T-helper 2 cell treated with Interferon-gamma antibody and Interleukin-4, amounts not matched to agents 5 μg/mL and 100 μg/mL, for 36 hours (primary cell): ENCODE measurements around the gene KCNN2.

ENCODE experiments used
- DNase-seq: peaks from one replicate; pipeline ENCODE4 v3.0.0; 2021; ENCODE audit warnings: low spot score
- H3K27ac Mint-ChIP-seq: one replicate; pipeline ENCODE4 v1.8.0; 2021; ENCODE audit warnings: mild to moderate bottlenecking, mixed read lengths
- H3K27me3 Mint-ChIP-seq: one replicate; pipeline ENCODE4 v1.8.0; 2021; ENCODE audit warnings: low read depth, mixed read lengths
- H3K36me3 Mint-ChIP-seq: one replicate; pipeline ENCODE4 v1.8.0; 2021; ENCODE audit warnings: low read depth, mixed read lengths
- H3K4me1 Mint-ChIP-seq: one replicate; pipeline ENCODE4 v1.8.0; 2021; ENCODE audit warnings: low read depth, mixed read lengths
- H3K4me3 Mint-ChIP-seq: one replicate; pipeline ENCODE4 v1.8.0; 2022; ENCODE audit warnings: mild to moderate bottlenecking, moderate library complexity, mixed read lengths
- H3K9me3 Mint-ChIP-seq: one replicate; pipeline ENCODE4 v1.8.0; 2021; ENCODE audit warnings: mixed read lengths

Gene KCNN2

DNA sequence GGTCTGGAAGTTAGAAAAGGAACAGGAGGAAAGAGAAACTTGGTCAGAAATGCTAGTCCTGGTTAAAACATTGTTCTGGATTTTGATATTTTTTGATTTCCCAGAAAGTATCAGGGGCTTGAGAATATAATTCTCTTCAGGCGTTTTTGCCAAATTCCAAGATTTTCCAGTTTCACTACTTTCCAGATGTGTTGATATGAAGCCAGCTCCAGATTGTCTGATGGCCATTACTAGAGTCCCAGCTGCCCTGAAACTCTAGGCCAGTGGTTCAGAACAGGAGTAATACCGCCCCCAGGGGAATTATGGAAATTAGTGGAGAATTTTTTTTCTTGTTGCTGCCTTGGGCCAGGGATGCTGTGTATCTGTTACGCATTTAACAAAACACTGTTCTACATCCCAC is 88.6 kb downstream of the KCNN2 start:
- Mint-ChIP-seq H3K4me3 (no peak overlapping the region), H3K36me3 (no peaks in the 10 kb centered on the region), H3K4me1 (no peaks in the 10 kb centered on the region), H3K27ac (no peak overlapping the region), H3K27me3 (no peaks in the 10 kb centered on the region), H3K9me3 (no peaks in the 10 kb centered on the region)
- DNase-seq, result no peak

DNA sequence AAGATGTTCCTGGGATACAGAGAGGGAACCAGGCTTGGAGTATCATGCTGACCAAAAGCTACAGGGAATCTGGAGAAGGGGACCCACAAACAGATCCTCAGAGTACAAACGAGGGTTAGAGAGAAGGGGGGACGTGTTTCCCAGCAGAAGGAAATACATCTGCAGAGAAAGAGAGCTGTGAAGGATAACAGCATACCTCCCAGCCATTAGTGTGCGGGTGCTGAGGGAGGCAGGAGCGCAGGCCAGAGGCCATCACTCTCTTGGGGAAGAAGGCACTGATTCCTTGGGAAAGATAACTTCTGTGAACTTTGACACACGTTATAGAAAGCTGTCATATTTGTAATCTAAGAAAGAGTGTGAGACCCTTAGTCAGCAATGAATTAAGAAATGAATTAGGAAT is 96.9 kb downstream of the KCNN2 start:
- no peaks in the 10 kb centered on the region for H3K4me1 Mint-ChIP-seq
- no peaks in the 10 kb centered on the region for H3K27me3 Mint-ChIP-seq
- H3K27ac Mint-ChIP-seq, result no peak overlapping the region
- no peak overlapping the region for H3K4me3 Mint-ChIP-seq
- DNase-seq, result no peak
- no peaks in the 10 kb centered on the region for H3K9me3 Mint-ChIP-seq
- H3K36me3 Mint-ChIP-seq, result no peaks in the 10 kb centered on the region

DNA sequence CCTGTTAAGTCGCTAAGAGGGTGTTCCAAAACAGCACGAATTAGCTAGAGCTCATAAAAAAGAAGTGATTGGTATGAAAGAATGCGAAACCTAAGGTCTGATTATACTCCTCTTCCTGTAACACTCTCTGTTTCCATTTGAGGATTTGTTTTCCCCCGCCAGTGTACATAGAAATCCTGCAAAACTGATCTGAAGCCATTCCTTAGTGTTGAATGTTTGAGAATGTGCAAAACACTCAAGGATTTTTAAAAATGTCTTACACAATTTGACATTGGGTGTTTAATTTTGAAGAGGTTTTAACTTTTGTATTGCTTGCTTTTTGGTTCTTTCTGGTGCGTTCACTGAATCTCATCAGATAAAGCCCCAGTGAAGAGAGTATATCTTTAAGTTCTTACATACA is 105.3 kb downstream of the KCNN2 start:
- Mint-ChIP-seq H3K4me1 (no peaks in the 10 kb centered on the region), H3K27me3 (no peaks in the 10 kb centered on the region), H3K9me3 (no peaks in the 10 kb centered on the region), H3K36me3 (no peaks in the 10 kb centered on the region), H3K27ac (no peak overlapping the region), H3K4me3 (no peak overlapping the region)
- DNase-seq, result no peak

- no peaks in the 10 kb centered on the region for H3K4me1 Mint-ChIP-seq
- no peak for DNase-seq
- no peak overlapping the region for H3K27ac Mint-ChIP-seq
- H3K9me3 Mint-ChIP-seq, result no peaks in the 10 kb centered on the region
- no peak overlapping the region for H3K4me3 Mint-ChIP-seq
- H3K36me3 Mint-ChIP-seq, result no peaks in the 10 kb centered on the region
- H3K27me3 Mint-ChIP-seq, result no peaks in the 10 kb centered on the region
Observed at GRCh38 chr5:114467729-114468128, 105.9 kb downstream of the KCNN2 start.

DNA sequence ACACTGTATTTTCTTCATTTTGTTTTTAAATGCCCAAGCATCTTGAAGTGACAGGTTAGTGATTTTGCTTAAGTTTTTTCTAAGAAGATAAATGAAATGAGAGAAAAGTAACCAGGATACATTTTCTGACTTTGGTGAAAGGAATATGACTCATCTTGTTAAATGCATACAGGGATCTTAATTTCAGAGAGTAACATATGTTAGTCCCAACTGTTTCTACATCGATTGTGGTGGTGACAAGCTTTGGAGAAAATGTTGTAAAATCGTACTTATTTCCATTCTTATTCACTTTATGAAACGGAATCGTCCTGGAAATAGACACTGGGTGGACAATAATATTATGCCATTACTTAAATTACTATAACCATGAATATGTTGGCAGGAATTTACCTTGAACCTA is 107.5 kb downstream of the KCNN2 start:
- Mint-ChIP-seq H3K4me3 (no peak overlapping the region), H3K36me3 (no peaks in the 10 kb centered on the region), H3K27me3 (no peaks in the 10 kb centered on the region), H3K27ac (no peak overlapping the region), H3K9me3 (no peaks in the 10 kb centered on the region), H3K4me1 (no peaks in the 10 kb centered on the region)
- no peak for DNase-seq

DNA sequence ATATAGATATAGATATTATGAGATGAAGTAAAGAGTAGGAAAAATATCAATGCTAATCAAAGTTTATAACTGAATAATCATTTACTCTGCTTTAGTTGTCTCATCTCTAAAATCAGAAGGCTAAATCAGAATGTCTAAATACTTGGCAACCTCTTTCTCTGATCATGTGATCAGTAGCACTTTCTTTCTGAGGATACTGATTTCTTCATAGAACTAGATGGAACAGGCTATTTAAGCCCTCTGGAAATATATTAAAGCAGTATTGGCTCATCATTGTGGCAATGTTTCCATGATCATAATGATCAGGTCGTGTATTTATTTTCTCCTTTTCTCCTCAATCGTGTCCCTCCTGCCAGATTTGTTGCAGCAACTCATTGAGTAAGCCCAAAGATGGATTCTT is 109.7 kb downstream of the KCNN2 start:
- Mint-ChIP-seq H3K27ac (no peak overlapping the region), H3K9me3 (no peaks in the 10 kb centered on the region)

DNA sequence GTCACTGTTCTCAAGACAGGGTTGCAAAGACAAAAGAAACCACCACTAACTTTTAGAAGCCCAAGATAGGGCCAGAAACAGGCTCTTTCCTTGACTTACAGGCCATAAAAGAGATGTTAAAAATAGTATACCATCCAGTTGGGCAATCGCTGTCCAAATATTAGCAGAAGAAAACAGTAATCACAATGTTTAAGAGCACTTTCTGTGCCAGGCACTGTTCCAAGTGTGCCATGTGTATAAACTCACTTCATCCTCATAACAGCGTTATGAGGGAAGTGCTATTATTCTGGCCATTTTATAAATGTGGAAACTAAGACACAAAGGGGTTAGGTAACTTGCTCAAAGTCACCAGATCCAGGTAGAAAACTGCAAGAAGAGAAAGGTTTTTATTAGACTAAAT is 111.7 kb downstream of the KCNN2 start:
- H3K27me3 Mint-ChIP-seq, result no peaks in the 10 kb centered on the region
- no peaks in the 10 kb centered on the region for H3K9me3 Mint-ChIP-seq
- H3K4me1 Mint-ChIP-seq, result no peaks in the 10 kb centered on the region
- no peaks in the 10 kb centered on the region for H3K36me3 Mint-ChIP-seq
- DNase-seq, result no peak
- no peak overlapping the region for H3K4me3 Mint-ChIP-seq
- no peak overlapping the region for H3K27ac Mint-ChIP-seq

More for the DNA sequence above, 109.7 kb downstream of the KCNN2 start:
- Mint-ChIP-seq H3K27me3 (no peaks in the 10 kb centered on the region), H3K4me3 (no peak overlapping the region), H3K4me1 (no peaks in the 10 kb centered on the region), H3K36me3 (no peaks in the 10 kb centered on the region)
- DNase-seq, result no peak

DNA sequence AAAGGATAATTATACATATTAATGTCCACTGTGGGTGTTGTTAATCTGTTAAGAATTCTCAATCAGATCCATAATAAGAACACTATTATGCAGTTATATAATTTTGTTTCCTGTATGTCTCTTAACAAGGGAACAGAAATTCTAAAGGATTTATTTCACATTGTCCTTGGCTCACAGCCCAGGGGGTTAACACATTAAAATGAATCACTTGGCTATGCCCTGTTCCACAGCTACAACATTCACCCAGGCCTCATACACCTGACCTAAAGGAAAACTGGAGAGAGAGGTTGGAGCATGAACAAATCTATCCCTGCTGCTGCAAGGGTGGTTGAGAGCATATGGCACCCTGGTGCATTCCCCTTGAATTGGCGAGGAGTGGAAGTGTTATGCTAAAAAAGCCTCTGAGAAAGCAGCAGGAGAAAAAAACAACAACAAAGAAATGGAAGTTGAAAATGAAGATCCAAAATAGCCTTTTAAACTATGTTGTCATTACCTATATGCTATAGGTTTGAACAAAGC is 116.0 kb downstream of the KCNN2 start:
- Mint-ChIP-seq H3K36me3 (no peaks in the 10 kb centered on the region), H3K4me3 (no peak overlapping the region), H3K9me3 (peaks cover 6% of the 10 kb centered on the region), H3K27ac (no peak overlapping the region), H3K27me3 (no peaks in the 10 kb centered on the region), H3K4me1 (no peaks in the 10 kb centered on the region)
- DNase-seq, result no peak

DNA sequence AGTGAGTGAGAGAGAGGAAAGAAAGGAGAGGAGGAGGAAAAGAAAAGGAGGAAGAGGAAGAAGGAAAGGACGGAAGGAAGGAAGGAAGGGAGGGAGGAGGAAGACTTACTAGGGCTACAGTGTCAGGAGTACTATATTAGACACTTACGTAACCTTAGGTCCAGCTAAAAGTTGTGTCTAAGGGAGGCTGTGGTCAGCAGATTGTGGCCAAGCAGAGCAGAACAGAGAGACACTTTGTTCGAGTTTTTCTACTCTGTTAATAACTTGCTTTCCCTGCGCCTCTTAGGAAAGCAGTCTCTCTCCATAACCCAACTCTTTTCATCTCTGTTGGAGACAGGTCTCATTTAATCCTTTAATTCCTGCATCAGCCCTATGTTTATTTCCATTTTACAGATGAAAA is 138.9 kb downstream of the KCNN2 start:
- Mint-ChIP-seq H3K36me3 (no peaks in the 10 kb centered on the region), H3K4me3 (no peak overlapping the region), H3K9me3 (no peaks in the 10 kb centered on the region), H3K4me1 (no peaks in the 10 kb centered on the region), H3K27me3 (no peaks in the 10 kb centered on the region), H3K27ac (no peak overlapping the region)
- no peak for DNase-seq

- Mint-ChIP-seq H3K4me3 (no peak overlapping the region), H3K9me3 (no peaks in the 10 kb centered on the region), H3K27me3 (no peaks in the 10 kb centered on the region), H3K36me3 (no peaks in the 10 kb centered on the region), H3K4me1 (no peaks in the 10 kb centered on the region), H3K27ac (no peak overlapping the region)
- no peak for DNase-seq
Observed at GRCh38 chr5:114504560-114504959, 142.7 kb downstream of the KCNN2 start.

GRCh38 chr5:114524221-114524620 is 162.4 kb downstream of the KCNN2 start:
- no peaks in the 10 kb centered on the region for H3K4me1 Mint-ChIP-seq
- H3K4me3 Mint-ChIP-seq, result no peak overlapping the region
- no peaks in the 10 kb centered on the region for H3K27me3 Mint-ChIP-seq
- no peak for DNase-seq
- H3K36me3 Mint-ChIP-seq, result no peaks in the 10 kb centered on the region
- H3K9me3 Mint-ChIP-seq, result peaks cover 11% of the 10 kb centered on the region
- H3K27ac Mint-ChIP-seq, result no peak overlapping the region

- Mint-ChIP-seq H3K27ac (no peak overlapping the region), H3K36me3 (no peaks in the 10 kb centered on the region), H3K9me3 (peaks cover 27% of the 10 kb centered on the region), H3K4me3 (no peak overlapping the region), H3K4me1 (no peaks in the 10 kb centered on the region), H3K27me3 (no peaks in the 10 kb centered on the region)
- no peak for DNase-seq
Observed at GRCh38 chr5:114544561-114544960, 182.7 kb downstream of the KCNN2 start.
